Epithelial cell of proximal tubule (primary cell): ENCODE measurements around the gene NBPF20. TPM values are rescaled to one million over a fixed set of nuclear protein-coding genes. Genes with fewer than 3 reads are reported as not detected.
A peak's percentile ranks its signal among the peaks of the same experiment; 100 is the strongest.
"Not testable (repeated sequence)": the region's sequence is repeated elsewhere in the genome, so short reads cannot be mapped to it uniquely, and the experiment has no call there.

Experiments
- DNase-seq: peaks from one replicate; pipeline ENCODE4 v3.0.0-alpha.2; 2011; ENCODE audit warnings: low read depth
- H3K4me3 ChIP-seq: 2 replicates; pipeline ENCODE4 v1.5.1; 2011; ENCODE audit warnings: low read depth, mild to moderate bottlenecking, low read length
- total RNA-seq: library from RNA; depleted of rRNA; stranded (reverse); fragments of >200 nt; gene quantifications from 2 replicates; pipeline ENCODE4 v1.2.3, GENCODE V29; 2015
- TF ChIP-seq, protein P1 (sequence below): conservative IDR thresholded peaks from 2 replicates; pipeline ENCODE4 v1.5.1; 2012; ENCODE audit warnings: low read depth, mild to moderate bottlenecking, low read length

The NBPF20 gene, protein sequence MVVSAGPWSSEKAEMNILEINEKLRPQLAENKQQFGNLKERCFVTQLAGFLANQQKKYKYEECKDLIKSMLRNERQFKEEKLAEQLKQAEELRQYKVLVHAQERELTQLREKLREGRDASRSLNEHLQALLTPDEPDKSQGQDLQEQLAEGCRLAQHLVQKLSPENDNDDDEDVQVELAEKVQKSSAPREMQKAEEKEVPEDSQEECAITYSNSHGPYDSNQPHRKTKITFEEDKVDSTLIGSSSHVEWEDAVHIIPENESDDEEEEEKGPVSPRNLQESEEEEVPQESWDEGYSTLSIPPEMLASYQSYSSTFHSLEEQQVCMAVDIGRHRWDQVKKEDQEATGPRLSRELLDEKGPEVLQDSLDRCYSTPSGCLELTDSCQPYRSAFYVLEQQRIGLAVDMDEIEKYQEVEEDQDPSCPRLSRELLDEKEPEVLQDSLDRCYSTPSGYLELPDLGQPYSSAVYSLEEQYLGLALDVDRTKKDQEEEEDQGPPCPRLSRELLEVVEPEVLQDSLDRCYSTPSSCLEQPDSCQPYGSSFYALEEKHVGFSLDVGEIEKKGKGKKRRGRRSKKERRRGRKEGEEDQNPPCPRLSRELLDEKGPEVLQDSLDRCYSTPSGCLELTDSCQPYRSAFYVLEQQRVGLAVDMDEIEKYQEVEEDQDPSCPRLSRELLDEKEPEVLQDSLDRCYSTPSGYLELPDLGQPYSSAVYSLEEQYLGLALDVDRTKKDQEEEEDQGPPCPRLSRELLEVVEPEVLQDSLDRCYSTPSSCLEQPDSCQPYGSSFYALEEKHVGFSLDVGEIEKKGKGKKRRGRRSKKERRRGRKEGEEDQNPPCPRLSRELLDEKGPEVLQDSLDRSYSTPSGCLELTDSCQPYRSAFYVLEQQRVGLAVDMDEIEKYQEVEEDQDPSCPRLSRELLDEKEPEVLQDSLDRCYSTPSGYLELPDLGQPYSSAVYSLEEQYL (N-terminal part only)
- 1.0 and 1.9 TPM in 2 replicates for total RNA-seq

DNA sequence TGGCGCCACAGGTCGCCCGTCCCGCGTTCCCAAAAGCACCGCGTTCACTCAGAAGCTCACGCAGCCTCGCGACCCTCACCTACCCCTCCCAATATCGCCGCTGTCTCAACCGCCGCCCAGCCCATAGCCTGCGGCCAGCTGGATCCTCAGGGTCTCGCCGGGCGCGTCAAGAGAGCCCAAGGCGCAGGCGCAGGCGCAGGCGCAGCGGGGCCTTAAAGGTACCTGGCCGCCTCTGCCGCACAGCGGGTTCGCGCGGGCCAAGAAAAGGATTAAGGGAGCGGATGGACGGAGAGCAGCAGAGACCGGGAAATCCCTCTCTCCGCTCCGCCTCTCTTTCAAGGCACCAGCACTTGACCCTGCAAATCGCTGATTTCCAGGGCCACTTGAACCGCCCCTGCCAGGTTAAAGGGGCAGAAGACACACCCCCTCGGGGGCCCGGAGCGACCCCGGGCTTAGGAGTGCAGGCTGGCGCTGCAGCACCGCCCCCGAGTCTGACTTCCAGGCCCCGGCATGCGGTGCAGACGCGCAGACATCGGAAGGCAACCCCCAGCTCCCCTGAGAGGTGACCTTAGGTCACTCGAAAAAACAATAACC lies at the start of gene NBPF20:
TSS of gene NBPF20 (minus strand) at position 168 of the 594 bp plus-strand sequence. CDS start 20,331 bp downstream, outside the sequence.
- DNase-seq = peak; percentile 2
- TF ChIP-seq, protein P1, sequence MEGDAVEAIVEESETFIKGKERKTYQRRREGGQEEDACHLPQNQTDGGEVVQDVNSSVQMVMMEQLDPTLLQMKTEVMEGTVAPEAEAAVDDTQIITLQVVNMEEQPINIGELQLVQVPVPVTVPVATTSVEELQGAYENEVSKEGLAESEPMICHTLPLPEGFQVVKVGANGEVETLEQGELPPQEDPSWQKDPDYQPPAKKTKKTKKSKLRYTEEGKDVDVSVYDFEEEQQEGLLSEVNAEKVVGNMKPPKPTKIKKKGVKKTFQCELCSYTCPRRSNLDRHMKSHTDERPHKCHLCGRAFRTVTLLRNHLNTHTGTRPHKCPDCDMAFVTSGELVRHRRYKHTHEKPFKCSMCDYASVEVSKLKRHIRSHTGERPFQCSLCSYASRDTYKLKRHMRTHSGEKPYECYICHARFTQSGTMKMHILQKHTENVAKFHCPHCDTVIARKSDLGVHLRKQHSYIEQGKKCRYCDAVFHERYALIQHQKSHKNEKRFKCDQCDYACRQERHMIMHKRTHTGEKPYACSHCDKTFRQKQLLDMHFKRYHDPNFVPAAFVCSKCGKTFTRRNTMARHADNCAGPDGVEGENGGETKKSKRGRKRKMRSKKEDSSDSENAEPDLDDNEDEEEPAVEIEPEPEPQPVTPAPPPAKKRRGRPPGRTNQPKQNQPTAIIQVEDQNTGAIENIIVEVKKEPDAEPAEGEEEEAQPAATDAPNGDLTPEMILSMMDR = no peak
- H3K4me3 ChIP-seq = peak within 1 kb of the TSS; percentile 60

DNA sequence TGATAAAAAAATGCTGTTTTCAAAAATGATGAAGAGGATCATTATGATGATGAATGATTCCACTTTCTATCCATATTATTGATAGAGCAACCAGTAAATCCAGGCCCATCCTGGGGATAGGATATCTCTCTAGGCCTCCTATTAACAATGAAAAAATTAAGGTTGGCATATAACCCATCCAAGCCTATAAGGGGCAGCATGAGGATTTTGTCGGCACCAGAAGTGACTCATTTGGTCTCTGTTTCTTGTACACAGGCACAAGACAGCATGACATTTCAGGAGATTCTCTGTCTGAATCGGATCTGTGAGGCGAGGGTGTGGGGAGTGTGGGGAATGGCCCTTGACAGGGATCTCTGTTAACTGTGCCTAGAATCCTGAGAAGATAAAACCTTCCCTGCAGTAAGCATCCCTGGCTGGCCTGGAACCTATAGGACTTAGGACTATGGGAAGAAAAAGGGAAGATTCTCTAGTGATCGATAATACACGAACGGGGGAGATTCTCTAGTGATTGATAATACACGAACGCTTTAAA lies 49.5 kb upstream of the NBPF20 start:
- DNase-seq, H3K4me3 ChIP-seq: not testable (repeated sequence)

DNA sequence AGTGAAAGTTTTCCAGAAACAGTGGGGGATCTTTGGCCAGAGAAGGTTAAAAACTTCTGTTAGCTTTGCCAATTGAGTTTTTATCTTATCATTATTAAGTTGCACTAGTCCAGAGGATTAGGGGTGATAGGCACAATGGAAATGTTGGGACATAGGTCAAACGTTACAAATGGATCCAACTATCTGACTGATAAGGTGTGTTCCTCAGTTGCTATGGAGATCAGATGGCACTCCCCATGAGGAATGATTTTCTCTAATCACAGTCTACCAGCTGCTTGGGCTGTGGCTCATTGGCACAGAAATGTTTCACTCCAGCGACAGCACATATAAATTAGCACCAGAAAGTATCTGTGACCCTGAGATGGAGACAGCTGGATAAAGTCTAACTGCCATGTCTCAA lies 47.3 kb upstream of the NBPF20 start:
- not testable (repeated sequence) for H3K4me3 ChIP-seq, DNase-seq

DNA sequence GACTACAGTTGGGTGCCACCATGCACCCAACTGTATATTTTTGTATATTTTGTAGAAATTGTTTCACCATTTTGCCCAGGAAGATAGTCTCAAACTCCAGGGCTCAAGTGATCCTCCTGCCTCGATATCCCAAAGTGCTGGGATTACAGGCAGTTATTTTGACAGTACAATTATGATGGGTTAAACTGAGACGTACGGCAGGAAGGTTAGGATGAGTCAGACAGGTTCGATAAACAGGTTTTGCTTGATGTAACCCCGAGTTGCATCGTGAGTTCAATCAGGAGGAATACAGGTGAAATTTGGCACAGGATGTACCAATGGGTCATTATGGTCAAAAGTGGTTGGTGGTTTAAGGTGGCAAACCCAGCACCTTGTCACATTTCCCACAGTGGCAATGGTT lies 46.0 kb upstream of the NBPF20 start:
- not testable (repeated sequence) for DNase-seq

DNA sequence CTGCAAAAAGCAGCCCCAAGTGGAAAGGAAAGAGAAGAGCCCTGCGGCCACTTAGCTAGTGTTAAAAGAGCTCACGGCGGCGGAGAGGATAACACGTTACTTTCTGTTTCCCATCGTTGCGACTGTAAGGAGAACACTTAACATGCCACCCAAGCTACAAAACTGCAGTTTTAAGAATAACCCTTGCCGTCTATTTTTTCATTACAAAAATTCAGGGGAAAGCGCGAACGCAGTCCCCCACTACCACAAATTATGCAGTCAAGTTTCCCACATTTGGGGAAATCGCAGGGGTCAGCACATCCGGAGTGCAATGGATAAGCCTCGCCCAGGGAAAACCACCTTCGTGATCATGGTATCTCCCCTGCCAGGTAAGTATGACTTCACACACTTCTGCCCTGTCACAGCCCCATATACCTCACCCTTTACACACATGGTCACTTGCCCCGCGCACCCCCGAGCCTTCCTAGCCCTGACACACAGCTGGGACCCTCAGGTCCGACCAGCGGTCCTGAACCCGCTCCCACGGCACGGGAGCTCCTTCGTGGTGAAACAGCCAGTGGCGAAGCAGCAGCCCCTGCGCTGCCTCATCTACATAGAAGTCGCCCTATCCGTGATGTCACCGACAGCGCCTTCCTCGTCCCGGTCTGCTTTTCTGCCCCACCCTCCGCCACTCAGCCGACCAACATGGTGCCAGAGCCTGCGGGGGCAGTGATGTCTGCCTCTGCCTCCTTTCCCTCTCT lies 40.2 kb upstream of the NBPF20 start:
- H3K4me3 ChIP-seq = peak overlapping the region; percentile 41
- DNase-seq = peak; percentile 92

More for the DNA sequence above, 46.0 kb upstream of the NBPF20 start:
- not testable (repeated sequence) for H3K4me3 ChIP-seq

DNA sequence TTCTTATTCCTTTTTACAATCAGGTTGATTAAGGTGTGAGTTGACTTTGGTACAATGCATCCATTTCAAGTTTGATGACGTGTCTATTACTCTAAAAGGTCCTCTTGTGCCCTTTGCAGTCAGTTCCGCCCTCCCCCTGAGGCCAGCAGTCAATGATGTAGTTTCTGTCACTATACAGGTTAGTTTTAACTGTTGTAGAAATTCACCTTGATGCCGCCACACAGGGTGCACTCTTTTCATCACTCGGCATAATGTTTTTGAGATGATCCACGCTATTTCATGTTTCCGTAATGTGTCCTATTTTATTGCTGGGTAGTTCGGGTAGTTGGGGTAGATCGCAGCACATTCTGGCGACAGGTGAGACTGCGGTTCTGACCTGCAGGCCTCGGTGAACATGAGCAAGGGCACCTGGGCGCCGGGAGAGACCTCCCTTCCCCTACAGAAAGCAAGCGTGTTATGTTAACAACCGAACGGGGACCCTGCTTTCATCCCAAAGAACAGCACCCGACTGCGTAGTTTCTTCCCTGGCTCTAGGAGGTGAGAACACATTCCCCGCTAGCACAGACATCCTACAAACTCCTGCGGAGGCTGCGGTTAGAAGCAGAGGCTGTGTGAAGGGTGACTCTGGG lies 39.4 kb upstream of the NBPF20 start:
- not testable (repeated sequence) for DNase-seq
- peak overlapping the region; percentile 41 for H3K4me3 ChIP-seq

DNA sequence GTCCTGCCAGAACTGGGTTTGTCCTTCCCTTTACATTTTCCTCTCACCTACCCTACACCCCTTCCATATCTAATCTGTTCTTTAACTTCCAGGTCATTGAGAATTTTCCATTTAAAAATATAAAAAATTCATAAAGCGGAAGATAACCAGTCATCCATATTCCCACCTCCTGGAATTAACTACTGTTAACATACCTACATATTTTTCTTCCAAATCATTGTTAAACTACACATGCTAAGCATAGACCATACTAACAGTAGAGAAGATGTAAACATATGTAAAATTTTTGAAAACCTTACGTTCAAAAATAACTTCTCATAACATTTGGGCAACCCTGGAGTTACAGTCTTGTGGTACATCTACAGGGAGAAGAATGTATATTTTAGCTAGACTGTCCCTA lies 38.6 kb upstream of the NBPF20 start:
- DNase-seq, H3K4me3 ChIP-seq: not testable (repeated sequence)

DNA sequence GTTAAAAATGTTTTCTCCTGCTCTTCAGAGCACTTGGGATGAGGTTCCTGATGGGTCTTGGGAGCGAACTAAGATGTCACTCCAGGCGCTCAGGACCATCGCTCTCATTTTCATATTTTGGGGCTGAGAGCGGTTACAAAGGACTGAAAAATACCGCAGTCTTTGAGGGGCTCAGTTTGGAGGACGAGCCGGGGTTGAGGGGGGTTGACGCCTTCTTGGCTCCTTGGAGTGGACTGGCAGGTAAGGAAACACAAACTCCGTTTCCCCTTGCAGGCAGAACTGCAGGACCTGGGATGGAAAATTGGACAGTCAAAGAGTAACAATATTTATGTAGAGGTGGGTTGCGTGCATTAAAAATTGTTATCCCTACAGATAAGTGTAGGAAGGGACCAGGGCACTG lies 35.3 kb upstream of the NBPF20 start:
- DNase-seq, H3K4me3 ChIP-seq: not testable (repeated sequence)

DNA sequence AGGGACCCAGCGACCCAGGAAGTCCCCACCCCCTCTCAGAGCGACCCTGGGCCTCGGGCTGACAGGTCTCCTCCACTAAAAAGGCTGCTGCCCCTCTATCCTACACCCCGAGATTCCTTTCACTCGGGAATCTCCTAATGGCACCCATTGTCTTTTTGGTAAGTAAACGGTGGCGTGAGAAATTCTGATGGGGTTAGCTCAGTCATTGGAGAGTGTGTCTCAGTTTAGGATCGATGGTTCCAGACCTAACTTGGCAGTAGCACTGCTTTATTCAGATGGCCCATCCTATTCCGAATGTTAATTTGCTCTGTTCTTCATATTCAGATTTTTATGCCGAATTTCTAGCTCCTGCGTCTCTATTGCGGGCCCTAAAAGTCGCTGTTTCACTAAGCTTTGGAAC lies 34.6 kb upstream of the NBPF20 start:
- H3K4me3 ChIP-seq = peak overlapping the region; percentile 24
- not testable (repeated sequence) for DNase-seq

DNA sequence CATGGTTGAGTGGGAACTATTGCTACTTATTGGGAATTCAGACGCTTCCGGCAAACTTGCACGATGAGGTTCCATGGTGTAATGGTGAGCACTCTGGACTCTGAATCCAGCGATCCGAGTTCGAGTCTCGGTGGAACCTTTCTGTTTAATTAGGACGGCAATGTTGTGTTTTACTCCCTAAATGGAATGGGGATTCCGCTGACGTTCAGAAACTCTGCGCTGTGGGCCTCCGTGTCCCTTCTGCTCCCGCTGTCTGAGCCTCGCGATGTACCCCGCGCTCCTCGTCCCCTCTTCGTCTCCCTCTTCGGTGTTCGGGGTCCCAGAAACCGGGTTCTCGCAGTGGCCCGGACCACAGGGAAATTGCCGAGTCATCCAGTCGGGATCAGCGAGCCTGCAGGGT lies 34.2 kb upstream of the NBPF20 start:
- DNase-seq, H3K4me3 ChIP-seq: not testable (repeated sequence)

DNA sequence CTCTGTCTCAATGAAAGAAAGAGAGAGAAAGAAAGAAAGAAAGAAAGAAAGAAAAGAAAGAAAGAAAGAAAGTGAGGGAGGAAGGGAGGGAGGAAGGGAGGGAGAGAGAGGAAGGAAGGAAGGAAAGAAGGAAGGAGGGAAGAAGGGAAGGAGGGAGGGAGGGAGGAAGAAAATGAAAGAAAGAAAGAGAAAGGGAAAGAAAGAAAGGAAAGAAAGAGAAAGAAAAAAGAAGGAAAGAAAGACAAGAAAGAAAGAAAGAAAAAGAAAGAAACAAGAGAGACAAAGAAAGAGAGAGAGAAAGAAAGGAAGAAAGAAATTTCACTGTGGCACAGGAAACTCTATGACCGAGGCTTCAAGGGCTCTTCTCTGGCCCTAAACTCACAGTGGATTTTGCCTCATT lies 33.7 kb upstream of the NBPF20 start:
- not testable (repeated sequence) for H3K4me3 ChIP-seq, DNase-seq

DNA sequence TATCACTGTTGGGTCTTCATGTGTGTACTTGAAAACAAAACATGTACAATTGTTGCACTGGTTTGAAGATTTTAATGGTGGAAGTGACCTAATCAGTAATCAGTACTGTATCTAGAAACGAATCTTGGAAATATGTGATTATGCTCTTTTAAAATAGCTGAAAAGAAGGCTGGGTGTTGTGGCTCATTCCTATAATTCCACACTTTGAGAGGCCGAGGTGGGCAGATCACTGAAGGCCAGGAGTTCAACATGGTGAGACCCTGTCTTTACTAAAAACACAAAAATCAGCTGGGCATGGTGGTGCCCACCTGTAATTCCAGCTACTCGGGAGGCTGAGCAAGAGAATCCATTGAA lies 29.4 kb upstream of the NBPF20 start:
- not testable (repeated sequence) for DNase-seq, H3K4me3 ChIP-seq

DNA sequence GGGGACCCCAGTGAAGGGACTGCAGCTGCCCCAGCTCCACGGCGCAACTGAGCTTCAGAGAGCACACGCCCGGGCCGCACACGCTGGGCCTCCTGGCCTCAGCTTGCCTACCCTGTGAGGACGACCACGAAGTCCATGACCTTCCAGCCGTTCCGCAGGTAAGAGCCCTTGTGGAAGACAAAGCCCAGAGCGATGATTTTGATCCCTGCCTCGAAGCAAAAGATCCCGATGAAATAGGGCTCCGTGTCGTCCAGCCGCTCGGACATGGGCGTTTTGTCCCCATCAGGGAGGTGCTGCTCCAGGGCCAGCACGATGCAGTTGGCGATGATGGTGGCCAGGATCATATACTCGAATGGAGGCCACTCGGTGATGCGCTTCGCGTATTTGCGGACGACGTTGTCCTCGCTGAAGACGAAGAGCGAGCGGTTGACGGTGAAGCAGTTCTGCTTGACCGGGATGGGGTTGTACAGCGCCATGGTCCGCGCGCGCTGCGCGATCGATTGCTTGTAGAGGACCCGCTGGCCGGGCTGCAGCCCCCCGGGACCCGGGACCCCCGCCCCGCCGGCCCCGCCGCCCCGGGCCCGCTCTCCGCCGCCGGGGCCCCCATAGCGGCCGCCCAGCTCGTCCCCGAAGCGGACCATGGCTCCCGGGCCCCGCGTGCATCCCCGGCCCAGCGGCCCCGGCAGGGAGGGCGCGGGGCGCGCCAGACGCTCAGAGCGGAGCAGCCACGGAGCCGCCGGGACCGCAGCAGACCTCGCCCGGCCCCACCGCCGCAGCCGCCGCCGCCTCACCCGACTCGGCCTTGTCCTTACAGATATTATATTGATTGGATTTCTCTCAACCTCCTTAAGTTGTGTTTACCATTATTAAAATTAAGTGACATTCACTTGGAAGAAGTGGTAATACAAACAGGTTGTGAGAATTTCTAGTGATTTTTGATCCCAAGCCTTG lies 28.7 kb upstream of the NBPF20 start:
- H3K4me3 ChIP-seq, DNase-seq: not testable (repeated sequence)

DNA sequence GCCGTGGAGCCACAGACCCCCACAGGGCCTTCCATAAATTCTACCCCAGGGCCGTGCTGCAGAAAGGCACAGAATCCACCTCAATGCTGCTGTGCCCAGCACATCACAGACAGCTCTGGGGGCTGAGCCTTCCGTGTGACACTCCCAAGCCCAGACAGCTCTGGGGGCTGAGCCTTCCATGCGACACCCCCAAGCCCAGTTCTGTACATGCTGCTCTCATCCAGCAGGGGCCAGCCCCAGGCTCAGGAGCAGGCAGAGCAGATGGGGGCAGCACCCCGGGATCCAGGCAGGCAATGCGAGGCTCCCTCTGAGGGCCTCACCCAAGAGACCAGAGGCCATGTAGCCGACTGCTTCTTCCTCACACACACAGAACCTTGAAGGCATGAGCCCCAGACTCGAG lies 27.1 kb upstream of the NBPF20 start:
- DNase-seq, H3K4me3 ChIP-seq: not testable (repeated sequence)

DNA sequence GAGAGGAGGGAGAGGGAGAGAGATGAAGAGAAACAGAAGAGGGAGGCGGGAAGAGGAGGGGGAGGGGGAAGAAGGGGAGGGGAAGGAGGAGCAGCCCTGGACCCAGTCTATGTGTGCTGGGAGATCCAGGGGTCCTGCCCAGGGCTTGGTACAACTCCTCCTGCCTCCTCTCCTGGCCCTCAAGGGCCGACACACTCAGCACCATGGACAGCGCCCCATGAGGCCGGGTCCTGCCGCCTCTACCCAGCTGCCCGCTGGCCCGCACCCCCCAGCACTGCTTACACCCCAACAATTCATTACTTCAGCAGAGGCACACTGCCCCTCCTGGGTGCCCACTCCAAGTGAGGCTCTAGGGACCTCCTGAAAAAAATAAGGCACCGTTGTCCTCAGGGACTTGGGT lies 26.5 kb upstream of the NBPF20 start:
- H3K4me3 ChIP-seq, DNase-seq: not testable (repeated sequence)
